HCT116 (cell line): Measurements from ENCODE around the gene CATSPER4. TPM values are rescaled to one million over a fixed set of nuclear protein-coding genes. Genes with fewer than 3 reads are reported as not detected.

ENCODE experiments used
- ATAC-seq: fragments of 200-7000 bp; cut with Tn5 transposase; 2 replicates; pipeline ENCODE4 v1.9.1; 2020; ENCODE audit warnings: mild to moderate bottlenecking, moderate library complexity
- BruUV-seq: library from RNA; stranded (reverse); fragments of 400-500 nt; replicated peaks from 2 replicates; lab custom pipeline; 2021; lab: Mats Ljungman, UMichigan
- CTCF ChIA-PET: fragments of 300-600 bp; sonication (Branson Sonifier 250); formaldehyde crosslinking; loops from one replicate; lab custom pipeline; 2021; ENCODE audit warnings: antibody characterized with exemption; lab: Charles Lee
- POLR2A ChIA-PET: fragments of 300-600, 350-600 bp; sonication (Branson Sonifier 250); formaldehyde crosslinking; loops from one replicate; lab custom pipeline; 2021; ENCODE audit warnings: antibody characterized with exemption; lab: Charles Lee
- RAD21 ChIA-PET, 2 experiments: fragments of 300-600 bp; sonication (Branson Sonifier 250); formaldehyde crosslinking; loops; one replicate each; lab custom pipeline; 2023; ENCODE audit warnings: low total read pairs in 2 of 2; ENCODE audit not compliant: uncharacterized antibody in 2 of 2, unreplicated experiment in 2 of 2, low non-redundant PET in 1 of 2; lab: Charles Lee
- DNase-seq: peaks from one replicate; pipeline ENCODE4 v3.0.0-alpha.2; 2010; ENCODE audit warnings: low read depth, low spot score
- H2AFZ ChIP-seq: fragments of 200-600 bp; shearing (Covaris generic), sonication (generic); 2 replicates; pipeline ENCODE4 v1.6.1; 2017; ENCODE audit warnings: low read depth, mixed run types, mixed read lengths, antibody characterized with exemption, low read length; ENCODE audit not compliant: poor library complexity, severe bottlenecking
- H3K27ac ChIP-seq: 2 replicates; pipeline ENCODE4 v1.5.1; 2012; ENCODE audit warnings: low read depth, low read length
- H3K27me3 ChIP-seq: fragments of 200-600 bp; sonication (generic); 2 replicates; pipeline ENCODE4 v1.6.1; 2016; ENCODE audit warnings: mixed run types, low read length, mixed read lengths; ENCODE audit not compliant: insufficient read depth
- H3K36me3 ChIP-seq, 2 experiments: fragments of 200-500 bp in 1 of 2; fragments of 200-600 bp in 1 of 2; sonication (Bioruptor generic) in 1 of 2; sonication (generic) in 1 of 2; 2 replicates each; pipeline versions ENCODE4 v1.5.1 to v1.6.1; 2014 to 2016; ENCODE audit warnings: low read length in 2 of 2, inconsistent platforms in 1 of 2, mixed read lengths in 1 of 2, mixed run types in 1 of 2; ENCODE audit not compliant: insufficient read depth in 2 of 2, control insufficient read depth in 1 of 2
- H3K4me1 ChIP-seq, 2 experiments: fragments of 200-600 bp in 1 of 2; sonication (generic) in 1 of 2; 2 replicates each; pipeline versions ENCODE4 v1.5.1 to v1.6.1; 2012 to 2017; ENCODE audit warnings: low read length in 2 of 2, inconsistent platforms in 1 of 2, mild to moderate bottlenecking in 1 of 2, mixed read lengths in 1 of 2, mixed run types in 1 of 2, moderate library complexity in 1 of 2; ENCODE audit not compliant: insufficient read depth in 2 of 2, control insufficient read depth in 1 of 2
- H3K4me2 ChIP-seq: fragments of 200-600 bp; sonication (generic); 2 replicates; pipeline ENCODE4 v1.6.1; 2017; ENCODE audit warnings: mixed run types, low read length, mixed read lengths
- H3K4me3 ChIP-seq, 2 experiments: fragments of 200-600 bp in 1 of 2; sonication (generic) in 1 of 2; replicated peaks in 1 of 2; 2 replicates each; pipeline ENCODE4 v1.5.1; 2011 to 2016; ENCODE audit warnings: low read length in 2 of 2, control low read depth in 1 of 2, low read depth in 1 of 2, mild to moderate bottlenecking in 1 of 2, mixed read lengths in 1 of 2, mixed run types in 1 of 2
- H3K79me2 ChIP-seq: fragments of 200-600 bp; sonication (generic); 2 replicates; pipeline ENCODE4 v1.6.1; 2017; ENCODE audit warnings: mild to moderate bottlenecking, mixed run types, low read length, moderate library complexity, mixed read lengths; ENCODE audit not compliant: insufficient read depth
- H3K9ac ChIP-seq: fragments of 200-600 bp; sonication (generic); 2 replicates; pipeline ENCODE4 v1.6.1; 2016; ENCODE audit warnings: low read length, mixed read lengths
- H3K9me2 ChIP-seq: fragments of 200-600 bp; sonication (generic), shearing (Covaris generic); 2 replicates; pipeline ENCODE4 v1.6.1; 2017; ENCODE audit warnings: mixed run types, mild to moderate bottlenecking, moderate library complexity; ENCODE audit not compliant: insufficient read depth
- H3K9me3 ChIP-seq, 2 experiments: fragments of 200-500 bp in 1 of 2; fragments of 200-600 bp in 1 of 2; sonication (Bioruptor generic) in 1 of 2; sonication (generic) in 1 of 2; 2 replicates each; pipeline ENCODE4 v1.6.1; 2014 to 2017; ENCODE audit warnings: low read length in 2 of 2, mixed read lengths in 2 of 2, inconsistent platforms in 1 of 2, low read depth in 1 of 2, mild to moderate bottlenecking in 1 of 2, mixed run types in 1 of 2, moderate library complexity in 1 of 2; ENCODE audit not compliant: control insufficient read depth in 1 of 2, insufficient read depth in 1 of 2
- H4K20me1 ChIP-seq: fragments of 200-600 bp; sonication (generic), shearing (Covaris generic); 2 replicates; pipeline ENCODE4 v1.6.1; 2017; ENCODE audit warnings: mixed run types, mild to moderate bottlenecking, moderate library complexity; ENCODE audit not compliant: insufficient read depth
- ATF3 ChIP-seq: IDR thresholded peaks from 2 replicates; pipeline ENCODE4 v1.6.1; 2012
- CBX3 ChIP-seq: IDR thresholded peaks from 2 replicates; pipeline ENCODE4 v1.6.1; 2012; ENCODE audit warnings: low read depth
- CTCF ChIP-seq, 3 experiments: fragments of 200-600 bp in 1 of 3; sonication (generic) in 1 of 3; IDR thresholded peaks in 2 of 3; conservative IDR thresholded peaks in 1 of 3; 2 replicates each; pipeline ENCODE4 v1.5.1; 2012 to 2017; ENCODE audit warnings: low read depth in 2 of 3, low read length in 2 of 3, antibody characterized with exemption in 1 of 3, borderline replicate concordance in 1 of 3, control low read depth in 1 of 3, mild to moderate bottlenecking in 1 of 3, mixed read lengths in 1 of 3, mixed run types in 1 of 3, moderate library complexity in 1 of 3; ENCODE audit not compliant: insufficient read depth in 1 of 3
- ELF1 ChIP-seq: IDR thresholded peaks from 2 replicates; pipeline ENCODE4 v1.6.1; 2012; ENCODE audit warnings: low read depth, borderline replicate concordance
- POLR2AphosphoS5 ChIP-seq: IDR thresholded peaks from 2 replicates; pipeline ENCODE4 v1.6.1; 2011; ENCODE audit warnings: mild to moderate bottlenecking, low read depth, low read length, moderate library complexity
- RAD21 ChIP-seq: IDR thresholded peaks from 2 replicates; pipeline ENCODE4 v1.6.1; 2012; ENCODE audit warnings: low read depth, mild to moderate bottlenecking
- SIN3A ChIP-seq: IDR thresholded peaks from 2 replicates; pipeline ENCODE4 v1.6.1; 2012; ENCODE audit warnings: low read depth
- SRF ChIP-seq: IDR thresholded peaks from 2 replicates; pipeline ENCODE4 v1.6.1; 2012; ENCODE audit warnings: low read depth
- YY1 ChIP-seq: IDR thresholded peaks from 2 replicates; pipeline ENCODE4 v1.6.1; 2011; ENCODE audit warnings: low read length, low read depth, moderate library complexity, mild to moderate bottlenecking; ENCODE audit not compliant: insufficient replicate concordance; ENCODE audit errors: extremely low read depth
- intact Hi-C: fragments of 100-400 bp; cut with micrococcal nuclease; formaldehyde crosslinking; loops from 2 replicates; pipeline ENCODE4 v1.10.0; 2022
- total RNA-seq: library from RNA; stranded (reverse); gene quantifications from one replicate; pipeline ENCODE4 v1.2.1, GENCODE V29; 2021; ENCODE audit not compliant: unreplicated experiment

Gene CATSPER4
- total RNA-seq, 1 experiment from 2014 or later: not detected

- ATAC-seq (peak; percentile 52; the same call in 1 of the 2 replicates), DNase-seq (no peak)
- BruUV-seq: no TSS peak
- H3K4me2 ChIP-seq: no peak overlapping the region
- TF ChIP-seq CTCF (IDR thresholded peaks at IDR 0.05 in 2 of 3, conservative IDR thresholded peaks at IDR 0.05 in 1 of 3; ENCODE audit: borderline replicate concordance in 1 of 3, insufficient read depth in 1 of 3, low read depth in 2 of 3, low read length in 2 of 3): peak in 2 of 3 experiments; percentile 12 to 28; a peak in 1 of 6 replicates
- TF ChIP-seq ATF3: no peak
- no peak for TF ChIP-seq YY1
- no peak for TF ChIP-seq SIN3A
- TF ChIP-seq SRF: no peak
- no peak for TF ChIP-seq ELF1
- no peak for TF ChIP-seq CBX3
- peak; percentile 40; the same call in 1 of the 2 replicates for TF ChIP-seq RAD21
- TF ChIP-seq POLR2AphosphoS5: no peak
- H3K9me3 ChIP-seq: no peaks in the 10 kb centered on the region
- CTCF ChIA-PET: no interaction called here
- H3K36me3 ChIP-seq: no peaks in the 10 kb centered on the region
- H3K9ac ChIP-seq: no peak overlapping the region
- H3K27ac ChIP-seq: no peak overlapping the region
- POLR2A ChIA-PET: no interaction called here
- RAD21 ChIA-PET: no interaction called here
- intact Hi-C loops: no loop called here
- H3K9me2 ChIP-seq: no peaks in the 10 kb centered on the region
- H3K4me1 ChIP-seq: peaks cover 2 to 4% of the 10 kb centered on the region in 2 experiments; a peak in 1 of 4 replicates
- H3K79me2 ChIP-seq: no peaks in the 10 kb centered on the region
- H3K4me3 ChIP-seq: no peak overlapping the region
- no peak overlapping the region for H2AFZ ChIP-seq
- H4K20me1 ChIP-seq: no peaks in the 10 kb centered on the region
- H3K27me3 ChIP-seq: no peaks in the 10 kb centered on the region
These were observed 13.4 kb downstream of the CATSPER4 start for GRCh38 chr1:26203642-26204318.
